Retinal pigment epithelial cell (primary cell): ENCODE data around the gene SRMS.
A peak's percentile ranks its signal among the peaks of the same experiment; 100 is the strongest.

ENCODE experiments used
- DNase-seq: peaks from one replicate; pipeline ENCODE4 v3.0.0-alpha.2; 2010; ENCODE audit warnings: low read depth
- H3K4me3 ChIP-seq: 2 replicates; pipeline ENCODE4 v1.5.1; 2011; ENCODE audit warnings: mild to moderate bottlenecking, low read length, control low read depth, moderate library complexity
- TF ChIP-seq, protein P1 (sequence below): conservative IDR thresholded peaks from 2 replicates; pipeline ENCODE4 v1.5.1; 2011; ENCODE audit warnings: low read depth, low read length, control low read depth, inconsistent platforms

Gene SRMS

DNA sequence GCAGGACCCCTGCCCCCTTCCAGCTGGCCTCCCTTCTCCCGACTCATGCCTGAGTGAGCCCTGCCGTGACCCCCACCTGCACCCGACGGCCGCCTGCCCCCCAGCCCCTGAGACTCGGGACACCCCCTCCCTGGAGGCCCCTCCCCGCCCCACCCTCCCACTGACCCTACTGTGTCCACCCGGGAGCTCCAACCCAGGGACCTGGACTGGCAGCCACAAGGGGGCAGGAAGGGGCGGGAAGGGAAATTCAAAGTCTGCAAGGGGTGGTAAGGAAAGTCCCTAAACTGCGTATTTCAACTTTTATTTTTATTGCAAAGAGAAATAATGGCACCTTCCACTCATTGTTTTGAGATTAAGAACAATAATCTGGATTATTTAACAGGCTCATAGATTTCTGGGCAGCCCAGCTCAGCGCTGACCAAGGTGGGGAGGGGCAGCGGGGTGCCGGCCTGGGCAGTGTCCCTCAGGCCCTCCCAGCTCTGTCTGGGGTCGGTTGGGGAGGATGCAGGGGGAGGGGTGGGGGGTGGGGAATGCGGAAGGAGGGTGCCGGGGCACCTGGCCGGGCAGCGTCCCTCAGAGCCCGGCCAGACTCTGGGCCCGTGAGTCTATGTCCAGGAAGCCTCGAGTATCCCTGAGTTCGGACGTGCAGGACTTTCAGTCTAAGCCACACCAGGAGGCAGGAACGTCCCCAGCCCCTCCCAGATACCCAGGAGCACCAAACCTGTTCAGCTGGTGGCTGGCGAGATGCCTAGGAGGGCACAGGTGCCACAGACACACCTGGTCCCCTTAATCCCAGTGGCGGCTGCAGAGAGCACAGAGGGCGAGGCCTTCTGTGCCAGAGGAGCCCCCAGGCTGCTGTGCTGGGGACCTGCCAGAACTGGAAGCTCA is 9.1 kb downstream of the SRMS start:
- DNase-seq = no peak
- TF ChIP-seq, protein P1, sequence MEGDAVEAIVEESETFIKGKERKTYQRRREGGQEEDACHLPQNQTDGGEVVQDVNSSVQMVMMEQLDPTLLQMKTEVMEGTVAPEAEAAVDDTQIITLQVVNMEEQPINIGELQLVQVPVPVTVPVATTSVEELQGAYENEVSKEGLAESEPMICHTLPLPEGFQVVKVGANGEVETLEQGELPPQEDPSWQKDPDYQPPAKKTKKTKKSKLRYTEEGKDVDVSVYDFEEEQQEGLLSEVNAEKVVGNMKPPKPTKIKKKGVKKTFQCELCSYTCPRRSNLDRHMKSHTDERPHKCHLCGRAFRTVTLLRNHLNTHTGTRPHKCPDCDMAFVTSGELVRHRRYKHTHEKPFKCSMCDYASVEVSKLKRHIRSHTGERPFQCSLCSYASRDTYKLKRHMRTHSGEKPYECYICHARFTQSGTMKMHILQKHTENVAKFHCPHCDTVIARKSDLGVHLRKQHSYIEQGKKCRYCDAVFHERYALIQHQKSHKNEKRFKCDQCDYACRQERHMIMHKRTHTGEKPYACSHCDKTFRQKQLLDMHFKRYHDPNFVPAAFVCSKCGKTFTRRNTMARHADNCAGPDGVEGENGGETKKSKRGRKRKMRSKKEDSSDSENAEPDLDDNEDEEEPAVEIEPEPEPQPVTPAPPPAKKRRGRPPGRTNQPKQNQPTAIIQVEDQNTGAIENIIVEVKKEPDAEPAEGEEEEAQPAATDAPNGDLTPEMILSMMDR = peak; percentile 35
- H3K4me3 ChIP-seq = peak overlapping the region; percentile 36

DNA sequence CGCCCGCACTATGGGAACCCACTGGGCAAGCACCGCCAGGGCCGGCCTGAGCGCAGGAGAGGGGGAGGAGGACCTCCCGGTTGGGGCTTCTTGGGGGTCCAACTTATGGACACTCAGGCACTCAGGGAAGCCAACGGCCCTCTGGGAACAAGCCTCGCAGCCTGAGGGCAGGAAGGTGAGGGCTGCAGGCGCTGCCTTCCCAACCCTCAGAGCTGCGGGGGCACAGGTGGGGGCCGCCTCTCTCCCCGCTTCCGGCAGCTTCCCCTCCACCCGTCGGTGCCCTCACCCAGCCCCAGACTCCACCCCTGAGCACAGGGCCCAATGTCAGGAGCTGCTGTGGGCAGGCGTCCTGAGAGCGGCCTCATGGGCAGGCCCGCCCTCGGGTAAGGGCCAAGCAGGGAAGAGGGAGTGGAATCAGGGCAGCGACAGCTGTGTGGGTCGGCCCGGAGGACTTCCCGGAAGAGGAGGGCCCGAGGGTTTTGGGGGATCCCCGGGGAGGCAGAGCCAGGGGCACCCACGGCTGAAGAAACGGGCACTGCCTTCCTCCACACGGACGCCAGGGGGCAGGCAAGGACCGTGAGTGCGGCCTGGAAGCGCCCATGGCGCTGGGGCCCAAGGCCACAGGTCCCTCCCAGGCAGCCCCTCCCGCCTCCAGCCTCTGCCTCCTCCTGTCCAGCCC is 9.9 kb downstream of the SRMS start:
- H3K4me3 ChIP-seq = peak overlapping the region; percentile 36
- TF ChIP-seq, protein P1 = peak; percentile 93
- DNase-seq = peak; percentile 30

DNA sequence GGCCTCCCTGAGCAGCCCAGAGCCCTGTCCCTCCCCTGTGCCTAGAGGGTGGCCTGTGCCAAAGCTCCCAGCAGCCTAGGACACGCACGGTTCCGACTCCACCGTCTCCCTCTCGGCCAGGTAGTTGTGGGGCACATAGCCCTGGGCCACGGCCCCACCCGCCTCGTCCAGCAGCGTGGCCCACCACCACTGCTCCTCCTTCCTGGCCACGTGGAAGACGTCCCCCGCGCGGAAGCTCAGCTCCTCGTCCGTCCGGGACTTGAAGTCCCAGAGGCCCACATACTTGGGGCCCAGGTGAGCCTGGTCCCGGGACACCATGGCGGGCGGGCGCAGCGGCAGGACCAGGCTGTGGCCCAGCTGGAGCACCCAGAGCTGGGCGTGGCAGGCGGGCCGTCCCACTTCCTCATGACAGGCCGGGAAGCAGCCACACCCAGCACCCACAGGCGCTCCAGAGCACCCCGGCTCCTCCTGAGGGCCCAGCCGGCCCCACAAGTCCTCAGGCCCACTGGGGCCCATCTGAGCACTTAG is 10.5 kb downstream of the SRMS start, which contains the start of gene PTK6:
Gene PTK6, minus strand, starts transcription at position 380 of the 528 bp plus-strand sequence. Its CDS starts 62 bp downstream, at position 318.
- no peak for DNase-seq
- H3K4me3 ChIP-seq = peak within 1 kb of the TSS; percentile 36
- TF ChIP-seq, protein P1 = no peak

DNA sequence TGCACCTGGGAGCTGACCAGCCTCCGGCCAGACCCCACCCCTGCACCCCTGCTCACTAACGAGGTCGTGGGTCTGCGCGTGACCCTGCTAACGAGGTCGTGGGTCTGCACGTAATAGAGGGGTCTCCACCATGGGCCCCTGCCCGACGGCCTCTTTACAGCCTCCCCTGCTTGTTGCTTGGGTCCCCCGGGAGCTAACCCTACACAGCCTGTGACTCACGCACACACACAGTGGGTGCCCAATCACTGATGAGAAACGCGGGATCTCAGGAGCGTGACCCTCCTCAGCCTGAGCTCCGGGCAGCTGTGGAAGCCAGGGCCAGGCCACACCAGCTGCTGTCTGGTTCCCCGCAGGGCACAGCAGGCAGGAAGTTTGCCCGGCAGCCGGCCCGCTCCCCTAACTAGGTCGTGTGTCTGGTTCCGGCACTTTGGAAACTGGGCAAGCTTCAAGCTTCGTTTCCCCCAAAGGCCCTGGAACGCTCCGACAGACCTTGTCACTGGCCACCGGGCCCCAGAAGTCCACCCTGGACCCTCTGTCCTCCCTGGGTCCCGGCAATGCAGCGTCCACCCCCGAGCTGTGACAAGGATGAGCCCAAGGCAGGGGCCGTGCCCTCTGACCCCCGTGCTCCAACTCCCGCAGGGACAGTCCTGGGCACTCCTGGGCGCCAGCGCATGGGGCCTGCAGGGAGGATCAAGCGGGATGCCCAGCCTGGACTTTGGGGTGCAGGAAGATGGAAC is 11.1 kb downstream of the SRMS start:
- TF ChIP-seq, protein P1 = no peak
- DNase-seq = no peak
- H3K4me3 ChIP-seq = no peak overlapping the region

DNA sequence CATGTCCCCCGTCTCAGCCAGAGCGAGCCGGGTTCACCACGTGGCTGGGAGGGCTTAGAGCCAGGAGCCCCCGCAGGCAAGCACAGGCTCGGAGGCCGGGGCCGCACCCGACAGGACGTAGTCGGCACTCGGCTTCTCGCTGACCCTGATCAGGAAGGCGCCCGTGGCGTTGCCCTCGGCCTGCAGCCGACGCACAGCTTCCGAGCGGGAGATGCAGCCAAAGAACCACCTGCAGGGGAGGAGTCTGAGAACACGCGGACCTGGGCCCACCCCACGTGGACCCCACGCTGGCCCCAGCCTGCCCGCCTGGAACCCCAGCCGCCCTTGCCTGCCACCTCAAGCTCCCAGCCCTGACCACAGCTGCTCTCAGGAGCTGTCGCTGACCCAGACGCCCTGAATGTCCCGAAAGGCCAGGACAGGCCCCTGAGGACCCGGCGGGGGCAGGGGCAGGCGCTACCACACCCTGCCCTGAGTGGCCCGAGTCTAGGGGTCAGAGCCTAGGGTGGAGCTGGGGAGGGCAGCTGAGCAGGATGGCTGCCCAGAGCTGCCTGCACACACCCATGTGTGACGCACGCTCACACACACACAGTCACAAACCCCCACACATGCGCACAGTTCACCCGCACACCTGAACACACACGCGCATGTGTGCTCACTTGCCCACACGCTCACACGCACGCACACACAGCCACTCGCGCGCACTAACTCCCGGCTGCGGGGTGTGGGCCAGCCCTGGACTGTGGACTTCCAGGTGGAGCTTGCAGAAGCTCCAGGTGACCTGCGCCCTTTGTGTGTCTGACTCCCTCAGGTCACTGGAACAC is 12.5 kb downstream of the SRMS start:
- no peak for DNase-seq
- TF ChIP-seq, protein P1 = no peak
- H3K4me3 ChIP-seq = no peak overlapping the region

DNA sequence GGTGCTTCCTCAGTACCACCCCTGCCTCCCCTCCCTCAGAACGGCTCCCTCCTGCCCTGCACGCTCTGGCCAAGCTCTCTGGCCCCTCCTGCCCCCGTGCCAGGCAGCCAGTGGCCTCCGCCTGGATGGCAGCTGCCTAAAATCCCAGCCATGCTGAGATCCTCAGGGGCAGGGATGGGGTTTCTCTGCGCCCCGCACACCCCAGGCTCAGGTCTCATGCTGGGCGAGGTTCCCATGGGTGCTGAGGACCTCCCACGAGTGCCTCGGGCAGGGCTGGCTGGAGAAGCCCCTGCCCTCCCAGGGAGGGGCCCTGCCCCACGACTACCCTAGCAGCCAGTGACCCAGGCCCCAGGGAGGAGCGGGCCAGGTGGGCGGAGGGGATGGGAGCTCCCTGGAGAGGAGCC is 13.1 kb downstream of the SRMS start:
- TF ChIP-seq, protein P1 = no peak
- DNase-seq = no peak
- no peak overlapping the region for H3K4me3 ChIP-seq
